ENCODE measurements around the gene TNFRSF13B. TPM values are rescaled to one million over a fixed set of nuclear protein-coding genes. Genes with fewer than 3 reads are reported as not detected.

The TNFRSF13B gene
- total and polyA plus RNA-seq, 2 donors from 2014 or later = 1.4 TPM; not detected in 1

- DNase-seq = peak in 1 of 5 donors; percentile 51
- Histone ChIP-seq H3K4me1 (ENCODE audit: control insufficient read depth in 2 of 3, insufficient read depth in 2 of 3, low read depth in 1 of 3, low read length in 3 of 3) (no peaks in the 10 kb centered on the region), H3K4me3 (ENCODE audit: low read length in 3 of 3) (no peak overlapping the region), H3K9me3 (ENCODE audit: control insufficient read depth in 2 of 3, insufficient read depth in 1 of 3, low read length in 3 of 3) (no peaks in the 10 kb centered on the region), H3K27ac (ENCODE audit: low read depth in 2 of 2, low read length in 2 of 2) (no peak overlapping the region), H3K36me3 (ENCODE audit: control insufficient read depth in 2 of 3, insufficient read depth in 3 of 3, low read length in 3 of 3) (no peaks in the 10 kb centered on the region), H3K27me3 (ENCODE audit: control insufficient read depth, insufficient read depth, low read length) (no peaks in the 10 kb centered on the region), H3K9ac (ENCODE audit: low read length in 3 of 3) (no peak overlapping the region)
- intact Hi-C loops (cut with DNase I) = no loop called here
- FAIRE-seq = no peak
- TF ChIP-seq CTCF (IDR thresholded peaks at IDR 0.05; ENCODE audit: borderline replicate concordance, extremely low read depth, insufficient read depth) = no peak
These were observed 6.0 kb upstream of the TNFRSF13B start for GRCh38 chr17:16977932-16978331.

GRCh38 chr17:16976725-16977550 is 5.0 kb upstream of the TNFRSF13B start:
- Histone ChIP-seq H3K27ac (ENCODE audit: low read depth in 2 of 2, low read length in 2 of 2) (no peak overlapping the region), H3K4me3 (ENCODE audit: low read length in 3 of 3) (no peak overlapping the region), H3K27me3 (ENCODE audit: control insufficient read depth, insufficient read depth, low read length) (no peaks in the 10 kb centered on the region), H3K36me3 (ENCODE audit: control insufficient read depth in 2 of 3, insufficient read depth in 3 of 3, low read length in 3 of 3) (no peaks in the 10 kb centered on the region), H3K9me3 (ENCODE audit: control insufficient read depth in 2 of 3, insufficient read depth in 1 of 3, low read length in 3 of 3) (no peaks in the 10 kb centered on the region), H3K9ac (ENCODE audit: low read length in 3 of 3) (no peak overlapping the region), H3K4me1 (ENCODE audit: control insufficient read depth in 2 of 3, insufficient read depth in 2 of 3, low read depth in 1 of 3, low read length in 3 of 3) (no peaks in the 10 kb centered on the region)
- intact Hi-C loops (cut with DNase I) = no loop called here
- FAIRE-seq (no peak), DNase-seq (no peak)
- TF ChIP-seq CTCF (IDR thresholded peaks at IDR 0.05; ENCODE audit: borderline replicate concordance, extremely low read depth, insufficient read depth) = no peak

GRCh38 chr17:16975744-16976625 is 4.1 kb upstream of the TNFRSF13B start:
- Histone ChIP-seq H3K27me3 (ENCODE audit: control insufficient read depth, insufficient read depth, low read length) (no peaks in the 10 kb centered on the region), H3K4me3 (ENCODE audit: low read length in 3 of 3) (no peak overlapping the region), H3K36me3 (ENCODE audit: control insufficient read depth in 2 of 3, insufficient read depth in 3 of 3, low read length in 3 of 3) (no peaks in the 10 kb centered on the region), H3K9ac (ENCODE audit: low read length in 3 of 3) (no peak overlapping the region), H3K4me1 (ENCODE audit: control insufficient read depth in 2 of 3, insufficient read depth in 2 of 3, low read depth in 1 of 3, low read length in 3 of 3) (no peaks in the 10 kb centered on the region), H3K9me3 (ENCODE audit: control insufficient read depth in 2 of 3, insufficient read depth in 1 of 3, low read length in 3 of 3) (no peaks in the 10 kb centered on the region), H3K27ac (ENCODE audit: low read depth in 2 of 2, low read length in 2 of 2) (no peak overlapping the region)
- DNase-seq (no peak), FAIRE-seq (no peak)
- intact Hi-C loops (cut with DNase I) = no loop called here
- no peak for TF ChIP-seq CTCF (IDR thresholded peaks at IDR 0.05; ENCODE audit: borderline replicate concordance, extremely low read depth, insufficient read depth)
